NCI-H2196 treated with DMSO at 0.1 percent for 48 hours (cell line): Measurements from ENCODE around the gene SEH1L.
"Not testable (repeated sequence)": the region's sequence is repeated elsewhere in the genome, so short reads cannot be mapped to it uniquely, and the experiment has no call there.

Source experiments
- DNase-seq: peaks from one replicate; lab custom pipeline; 2025; ENCODE audit not compliant: unreplicated experiment; lab: John Stamatoyannopoulos, UW

The SEH1L gene

GRCh38 chr18:12947285-12948049 is at the start of gene SEH1L:
TSS of gene SEH1L (plus strand) at chr18:12948011. CDS start at chr18:12948122, 111 bp downstream.
- peak; percentile 98 for DNase-seq

GRCh38 chr18:12901208-12901607 is 46.6 kb upstream of the SEH1L start:
- DNase-seq, result not testable (repeated sequence)

- no peak for DNase-seq
Observed at GRCh38 chr18:12904012-12904516, 43.7 kb upstream of the SEH1L start.

GRCh38 chr18:12906119-12906518 is 41.7 kb upstream of the SEH1L start:
- DNase-seq, result no peak

- DNase-seq, result no peak
Observed at GRCh38 chr18:12906773-12907172, 41.0 kb upstream of the SEH1L start.

- DNase-seq, result no peak
Observed at GRCh38 chr18:12907258-12907925, 40.4 kb upstream of the SEH1L start.

GRCh38 chr18:12908706-12909105 is 39.1 kb upstream of the SEH1L start:
- no peak for DNase-seq

- no peak for DNase-seq
Observed at GRCh38 chr18:12911025-12911928, 36.5 kb upstream of the SEH1L start.

GRCh38 chr18:12911929-12912703 is 35.7 kb upstream of the SEH1L start:
- DNase-seq, result no peak

- DNase-seq, result no peak
Observed at GRCh38 chr18:12921178-12921577, 26.6 kb upstream of the SEH1L start.

GRCh38 chr18:12922266-12922665 is 25.5 kb upstream of the SEH1L start:
- DNase-seq, result no peak

GRCh38 chr18:12924616-12925015 is 23.2 kb upstream of the SEH1L start:
- DNase-seq, result no peak

- DNase-seq, result no peak
Observed at GRCh38 chr18:12928206-12928605, 19.6 kb upstream of the SEH1L start.

GRCh38 chr18:12928641-12929040 is 19.2 kb upstream of the SEH1L start:
- DNase-seq, result no peak

- DNase-seq, result no peak
Observed at GRCh38 chr18:12929477-12930083, 18.2 kb upstream of the SEH1L start.

GRCh38 chr18:12930376-12930775 is 17.4 kb upstream of the SEH1L start:
- DNase-seq, result no peak

GRCh38 chr18:12930908-12931307 is 16.9 kb upstream of the SEH1L start:
- no peak for DNase-seq

GRCh38 chr18:12933327-12933726 is 14.5 kb upstream of the SEH1L start:
- DNase-seq, result no peak

- DNase-seq, result peak; percentile 23
Observed at GRCh38 chr18:12934454-12935071, 13.2 kb upstream of the SEH1L start.

- no peak for DNase-seq
Observed at GRCh38 chr18:12939162-12939561, 8.6 kb upstream of the SEH1L start.
